Gastrocnemius medialis (tissue), 4 donors: ENCODE measurements around the gene SUMO3.

Experiments used
- CTCF ChIP-seq, 5 experiments: fragments of 450-650 bp in 3 of 5; fragments of 200-600 bp in 2 of 5; sonication (generic) in 2 of 5; IDR thresholded peaks in 4 of 5; conservative IDR thresholded peaks in 1 of 5; 1 replicate in 4 of 5; 2 replicates in 1 of 5; pipeline ENCODE4 v1.5.1; 2016 to 2019; ENCODE audit warnings: antibody characterized with exemption in 5 of 5, mild to moderate bottlenecking in 3 of 5, moderate library complexity in 3 of 5
- POLR2A ChIP-seq, 2 donors: fragments of 450-650 bp; IDR thresholded peaks; one replicate each; pipeline ENCODE4 v1.6.1; 2017; ENCODE audit warnings: antibody characterized with exemption in 2 of 2, mild to moderate bottlenecking in 2 of 2, moderate library complexity in 2 of 2

- no peak for TF ChIP-seq CTCF (IDR thresholded peaks at IDR 0.05 in 4 of 5, conservative IDR thresholded peaks at IDR 0.05 in 1 of 5)
- no peak for TF ChIP-seq POLR2A (IDR thresholded peaks at IDR 0.05)
These were observed 21.1 kb upstream of the SUMO3 start for GRCh38 chr21:44838951-44839350.
